ENCODE measurements around the gene CCDC172. TPM values are rescaled to one million over a fixed set of nuclear protein-coding genes. Genes with fewer than 3 reads are reported as not detected.

CCDC172 gene
- total and polyA plus RNA-seq, 2 experiments from 2014 or later = 4.6 to 17.6 TPM

DNA sequence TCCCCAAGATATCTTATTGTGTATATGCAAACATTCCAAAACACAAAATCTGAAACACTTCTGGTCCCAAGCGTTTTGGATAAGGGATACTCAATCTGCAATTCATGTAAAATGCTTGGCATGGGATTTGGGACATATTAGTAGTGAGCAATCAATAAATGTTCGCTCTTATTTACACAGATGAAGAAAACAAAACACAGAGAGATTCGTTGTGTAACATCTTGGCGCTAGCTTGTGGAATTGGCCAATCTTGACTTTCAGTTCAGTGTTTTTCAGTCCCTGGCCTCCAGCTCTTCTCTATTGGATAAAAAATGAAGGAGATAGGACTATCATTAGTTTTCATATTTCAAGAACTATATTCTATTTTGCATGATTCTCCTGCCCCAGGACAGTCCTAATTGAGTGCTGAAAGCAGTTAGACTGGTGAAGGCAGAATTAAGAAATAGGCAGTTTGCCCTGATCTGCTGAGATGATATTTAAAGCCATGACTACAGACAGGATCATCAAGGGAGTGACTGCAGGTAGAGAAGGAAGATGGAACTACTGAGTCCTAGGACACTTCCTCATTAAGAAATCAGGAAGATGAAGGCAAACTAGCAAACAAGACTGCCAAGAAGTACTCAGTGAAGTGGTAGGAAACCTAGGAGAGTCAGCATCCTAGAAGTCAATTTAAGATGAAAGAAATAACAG, 105.2 kb downstream of the CCDC172 start:
- no peaks in the 10 kb centered on the region for H4K20me1 ChIP-seq (replicated peaks; ENCODE audit: insufficient read depth)
- peak overlapping the region; percentile 53; the same call in 1 of the 2 replicates for H2AFZ ChIP-seq
- no peak for TF ChIP-seq CREB1 (CRISPR knock-in tag; IDR thresholded peaks at IDR 0.05; ENCODE audit: low read depth)
- TF ChIP-seq, protein P1, sequence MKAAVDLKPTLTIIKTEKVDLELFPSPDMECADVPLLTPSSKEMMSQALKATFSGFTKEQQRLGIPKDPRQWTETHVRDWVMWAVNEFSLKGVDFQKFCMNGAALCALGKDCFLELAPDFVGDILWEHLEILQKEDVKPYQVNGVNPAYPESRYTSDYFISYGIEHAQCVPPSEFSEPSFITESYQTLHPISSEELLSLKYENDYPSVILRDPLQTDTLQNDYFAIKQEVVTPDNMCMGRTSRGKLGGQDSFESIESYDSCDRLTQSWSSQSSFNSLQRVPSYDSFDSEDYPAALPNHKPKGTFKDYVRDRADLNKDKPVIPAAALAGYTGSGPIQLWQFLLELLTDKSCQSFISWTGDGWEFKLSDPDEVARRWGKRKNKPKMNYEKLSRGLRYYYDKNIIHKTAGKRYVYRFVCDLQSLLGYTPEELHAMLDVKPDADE (IDR thresholded peaks at IDR 0.05) = no peak
- TF ChIP-seq, protein P2, sequence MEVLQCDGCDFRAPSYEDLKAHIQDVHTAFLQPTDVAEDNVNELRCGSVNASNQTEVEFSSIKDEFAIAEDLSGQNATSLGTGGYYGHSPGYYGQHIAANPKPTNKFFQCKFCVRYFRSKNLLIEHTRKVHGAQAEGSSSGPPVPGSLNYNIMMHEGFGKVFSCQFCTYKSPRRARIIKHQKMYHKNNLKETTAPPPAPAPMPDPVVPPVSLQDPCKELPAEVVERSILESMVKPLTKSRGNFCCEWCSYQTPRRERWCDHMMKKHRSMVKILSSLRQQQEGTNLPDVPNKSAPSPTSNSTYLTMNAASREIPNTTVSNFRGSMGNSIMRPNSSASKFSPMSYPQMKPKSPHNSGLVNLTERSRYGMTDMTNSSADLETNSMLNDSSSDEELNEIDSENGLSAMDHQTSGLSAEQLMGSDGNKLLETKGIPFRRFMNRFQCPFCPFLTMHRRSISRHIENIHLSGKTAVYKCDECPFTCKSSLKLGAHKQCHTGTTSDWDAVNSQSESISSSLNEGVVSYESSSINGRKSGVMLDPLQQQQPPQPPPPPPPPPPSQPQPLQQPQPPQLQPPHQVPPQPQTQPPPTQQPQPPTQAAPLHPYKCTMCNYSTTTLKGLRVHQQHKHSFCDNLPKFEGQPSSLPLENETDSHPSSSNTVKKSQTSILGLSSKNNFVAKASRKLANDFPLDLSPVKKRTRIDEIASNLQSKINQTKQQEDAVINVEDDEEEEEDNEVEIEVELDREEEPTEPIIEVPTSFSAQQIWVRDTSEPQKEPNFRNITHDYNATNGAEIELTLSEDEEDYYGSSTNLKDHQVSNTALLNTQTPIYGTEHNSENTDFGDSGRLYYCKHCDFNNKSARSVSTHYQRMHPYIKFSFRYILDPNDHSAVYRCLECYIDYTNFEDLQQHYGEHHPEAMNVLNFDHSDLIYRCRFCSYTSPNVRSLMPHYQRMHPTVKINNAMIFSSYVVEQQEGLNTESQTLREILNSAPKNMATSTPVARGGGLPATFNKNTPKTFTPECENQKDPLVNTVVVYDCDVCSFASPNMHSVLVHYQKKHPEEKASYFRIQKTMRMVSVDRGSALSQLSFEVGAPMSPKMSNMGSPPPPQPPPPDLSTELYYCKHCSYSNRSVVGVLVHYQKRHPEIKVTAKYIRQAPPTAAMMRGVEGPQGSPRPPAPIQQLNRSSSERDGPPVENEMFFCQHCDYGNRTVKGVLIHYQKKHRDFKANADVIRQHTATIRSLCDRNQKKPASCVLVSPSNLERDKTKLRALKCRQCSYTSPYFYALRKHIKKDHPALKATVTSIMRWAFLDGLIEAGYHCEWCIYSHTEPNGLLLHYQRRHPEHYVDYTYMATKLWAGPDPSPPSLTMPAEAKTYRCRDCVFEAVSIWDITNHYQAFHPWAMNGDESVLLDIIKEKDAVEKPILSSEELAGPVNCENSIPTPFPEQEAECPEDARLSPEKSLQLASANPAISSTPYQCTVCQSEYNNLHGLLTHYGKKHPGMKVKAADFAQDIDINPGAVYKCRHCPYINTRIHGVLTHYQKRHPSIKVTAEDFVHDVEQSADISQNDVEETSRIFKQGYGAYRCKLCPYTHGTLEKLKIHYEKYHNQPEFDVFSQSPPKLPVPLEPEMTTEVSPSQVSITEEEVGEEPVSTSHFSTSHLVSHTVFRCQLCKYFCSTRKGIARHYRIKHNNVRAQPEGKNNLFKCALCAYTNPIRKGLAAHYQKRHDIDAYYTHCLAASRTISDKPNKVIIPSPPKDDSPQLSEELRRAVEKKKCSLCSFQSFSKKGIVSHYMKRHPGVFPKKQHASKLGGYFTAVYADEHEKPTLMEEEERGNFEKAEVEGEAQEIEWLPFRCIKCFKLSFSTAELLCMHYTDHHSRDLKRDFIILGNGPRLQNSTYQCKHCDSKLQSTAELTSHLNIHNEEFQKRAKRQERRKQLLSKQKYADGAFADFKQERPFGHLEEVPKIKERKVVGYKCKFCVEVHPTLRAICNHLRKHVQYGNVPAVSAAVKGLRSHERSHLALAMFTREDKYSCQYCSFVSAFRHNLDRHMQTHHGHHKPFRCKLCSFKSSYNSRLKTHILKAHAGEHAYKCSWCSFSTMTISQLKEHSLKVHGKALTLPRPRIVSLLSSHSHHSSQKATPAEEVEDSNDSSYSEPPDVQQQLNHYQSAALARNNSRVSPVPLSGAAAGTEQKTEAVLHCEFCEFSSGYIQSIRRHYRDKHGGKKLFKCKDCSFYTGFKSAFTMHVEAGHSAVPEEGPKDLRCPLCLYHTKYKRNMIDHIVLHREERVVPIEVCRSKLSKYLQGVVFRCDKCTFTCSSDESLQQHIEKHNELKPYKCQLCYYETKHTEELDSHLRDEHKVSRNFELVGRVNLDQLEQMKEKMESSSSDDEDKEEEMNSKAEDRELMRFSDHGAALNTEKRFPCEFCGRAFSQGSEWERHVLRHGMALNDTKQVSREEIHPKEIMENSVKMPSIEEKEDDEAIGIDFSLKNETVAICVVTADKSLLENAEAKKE (CRISPR knock-in tag; IDR thresholded peaks at IDR 0.05) = no peak
- no peak for TF ChIP-seq JUNB (IDR thresholded peaks at IDR 0.05; ENCODE audit: unreplicated experiment)
- TF ChIP-seq, protein P3, sequence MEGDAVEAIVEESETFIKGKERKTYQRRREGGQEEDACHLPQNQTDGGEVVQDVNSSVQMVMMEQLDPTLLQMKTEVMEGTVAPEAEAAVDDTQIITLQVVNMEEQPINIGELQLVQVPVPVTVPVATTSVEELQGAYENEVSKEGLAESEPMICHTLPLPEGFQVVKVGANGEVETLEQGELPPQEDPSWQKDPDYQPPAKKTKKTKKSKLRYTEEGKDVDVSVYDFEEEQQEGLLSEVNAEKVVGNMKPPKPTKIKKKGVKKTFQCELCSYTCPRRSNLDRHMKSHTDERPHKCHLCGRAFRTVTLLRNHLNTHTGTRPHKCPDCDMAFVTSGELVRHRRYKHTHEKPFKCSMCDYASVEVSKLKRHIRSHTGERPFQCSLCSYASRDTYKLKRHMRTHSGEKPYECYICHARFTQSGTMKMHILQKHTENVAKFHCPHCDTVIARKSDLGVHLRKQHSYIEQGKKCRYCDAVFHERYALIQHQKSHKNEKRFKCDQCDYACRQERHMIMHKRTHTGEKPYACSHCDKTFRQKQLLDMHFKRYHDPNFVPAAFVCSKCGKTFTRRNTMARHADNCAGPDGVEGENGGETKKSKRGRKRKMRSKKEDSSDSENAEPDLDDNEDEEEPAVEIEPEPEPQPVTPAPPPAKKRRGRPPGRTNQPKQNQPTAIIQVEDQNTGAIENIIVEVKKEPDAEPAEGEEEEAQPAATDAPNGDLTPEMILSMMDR (conservative IDR thresholded peaks at IDR 0.05; ENCODE audit: low read depth in 2 of 2) = no peak
- TF ChIP-seq STAT1 (IDR thresholded peaks at IDR 0.05; ENCODE audit: unreplicated experiment) = no peak
- TF ChIP-seq NANOG (IDR thresholded peaks at IDR 0.05; ENCODE audit: borderline replicate concordance) = no peak
- TF ChIP-seq POLR2AphosphoS5 (IDR thresholded peaks at IDR 0.05; ENCODE audit: low read depth) = no peak
- no peak for TF ChIP-seq EZH2phosphoT487 (IDR thresholded peaks at IDR 0.05; ENCODE audit: unreplicated experiment)
- no peak for TF ChIP-seq ZNF114 (CRISPR knock-in tag; IDR thresholded peaks at IDR 0.05)
- TF ChIP-seq EZH2 (IDR thresholded peaks at IDR 0.05; ENCODE audit: low read depth, unreplicated experiment) = no peak
- no peak for TF ChIP-seq ZNF331 (CRISPR knock-in tag; IDR thresholded peaks at IDR 0.05; ENCODE audit: low read depth)
- TF ChIP-seq, protein P4, sequence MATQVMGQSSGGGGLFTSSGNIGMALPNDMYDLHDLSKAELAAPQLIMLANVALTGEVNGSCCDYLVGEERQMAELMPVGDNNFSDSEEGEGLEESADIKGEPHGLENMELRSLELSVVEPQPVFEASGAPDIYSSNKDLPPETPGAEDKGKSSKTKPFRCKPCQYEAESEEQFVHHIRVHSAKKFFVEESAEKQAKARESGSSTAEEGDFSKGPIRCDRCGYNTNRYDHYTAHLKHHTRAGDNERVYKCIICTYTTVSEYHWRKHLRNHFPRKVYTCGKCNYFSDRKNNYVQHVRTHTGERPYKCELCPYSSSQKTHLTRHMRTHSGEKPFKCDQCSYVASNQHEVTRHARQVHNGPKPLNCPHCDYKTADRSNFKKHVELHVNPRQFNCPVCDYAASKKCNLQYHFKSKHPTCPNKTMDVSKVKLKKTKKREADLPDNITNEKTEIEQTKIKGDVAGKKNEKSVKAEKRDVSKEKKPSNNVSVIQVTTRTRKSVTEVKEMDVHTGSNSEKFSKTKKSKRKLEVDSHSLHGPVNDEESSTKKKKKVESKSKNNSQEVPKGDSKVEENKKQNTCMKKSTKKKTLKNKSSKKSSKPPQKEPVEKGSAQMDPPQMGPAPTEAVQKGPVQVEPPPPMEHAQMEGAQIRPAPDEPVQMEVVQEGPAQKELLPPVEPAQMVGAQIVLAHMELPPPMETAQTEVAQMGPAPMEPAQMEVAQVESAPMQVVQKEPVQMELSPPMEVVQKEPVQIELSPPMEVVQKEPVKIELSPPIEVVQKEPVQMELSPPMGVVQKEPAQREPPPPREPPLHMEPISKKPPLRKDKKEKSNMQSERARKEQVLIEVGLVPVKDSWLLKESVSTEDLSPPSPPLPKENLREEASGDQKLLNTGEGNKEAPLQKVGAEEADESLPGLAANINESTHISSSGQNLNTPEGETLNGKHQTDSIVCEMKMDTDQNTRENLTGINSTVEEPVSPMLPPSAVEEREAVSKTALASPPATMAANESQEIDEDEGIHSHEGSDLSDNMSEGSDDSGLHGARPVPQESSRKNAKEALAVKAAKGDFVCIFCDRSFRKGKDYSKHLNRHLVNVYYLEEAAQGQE (IDR thresholded peaks at IDR 0.05; ENCODE audit: unreplicated experiment) = no peak
- no peaks in the 10 kb centered on the region for H3K4me1 Mint-ChIP-seq
- H3F3A ChIP-seq (replicated peaks; ENCODE audit: low read depth) = no peaks in the 10 kb centered on the region
- 0 out of 2 replicates have a peak, but pooled peaks cover 5% of the 10 kb centered on the region for H3K9me2 ChIP-seq (ENCODE audit: insufficient read depth)
- H3K4me2 ChIP-seq = no peak overlapping the region
- H3K4me1 ChIP-seq (ENCODE audit: insufficient read depth) = no peaks in the 10 kb centered on the region
- H3K27me3 ChIP-seq (ENCODE audit: insufficient read depth) = no peaks in the 10 kb centered on the region
- H3K4me3 ChIP-seq = no peak overlapping the region
- no peaks in the 10 kb centered on the region for H3K36me3 ChIP-seq (ENCODE audit: insufficient read depth)
- H3K27ac ChIP-seq (ENCODE audit: low read depth) = no peak overlapping the region
- no peak overlapping the region for H3K27ac Mint-ChIP-seq
- no peaks in the 10 kb centered on the region for H3K9me3 Mint-ChIP-seq
- ATAC-seq = no peak
- no peak for DNase-seq (ENCODE audit: low spot score)
- H3K4me3 Mint-ChIP-seq = no peak overlapping the region
- no peaks in the 10 kb centered on the region for H3K79me2 ChIP-seq (replicated peaks; ENCODE audit: insufficient read depth)
- no peaks in the 10 kb centered on the region for H3K27me3 Mint-ChIP-seq (ENCODE audit: insufficient read depth, low read depth, poor library complexity)
- H3K36me3 Mint-ChIP-seq (ENCODE audit: low read depth) = no peaks in the 10 kb centered on the region

All from GM23338 (cell line).